ENCODE results near the gene USP49.

Gene USP49

DNA sequence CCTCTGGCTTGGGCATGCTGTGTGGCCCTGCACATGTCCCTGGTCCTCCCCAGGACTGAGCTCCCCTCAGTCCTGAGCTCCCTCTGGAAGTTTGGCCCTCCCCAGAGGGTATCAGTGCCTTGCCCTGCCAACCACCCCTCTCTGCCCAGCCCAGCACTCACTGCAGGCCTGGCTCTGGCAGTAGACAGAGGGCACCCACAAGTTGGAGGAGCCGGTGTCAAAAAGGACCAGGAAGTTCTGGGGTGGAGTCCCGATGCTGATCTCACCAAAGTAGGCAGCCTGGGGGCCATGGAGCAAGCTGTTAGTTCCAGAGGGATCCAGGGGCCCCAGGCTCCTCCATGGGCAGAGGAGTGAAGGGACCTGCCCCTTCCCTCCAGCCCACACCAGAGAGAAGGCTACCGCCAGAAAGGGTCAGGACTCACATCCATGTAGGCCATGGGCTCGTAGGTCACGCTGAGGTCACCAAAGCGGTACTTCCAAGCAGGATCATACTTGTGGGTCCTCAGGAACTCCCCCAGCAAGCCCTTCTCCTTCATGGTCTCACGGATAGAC, 150.9 kb downstream of the USP49 start:
- no peak overlapping the region for H3K27ac ChIP-seq
- TF ChIP-seq ZFX (IDR thresholded peaks at IDR 0.05; ENCODE audit: borderline replicate concordance): no peak
- TF ChIP-seq, protein P1, sequence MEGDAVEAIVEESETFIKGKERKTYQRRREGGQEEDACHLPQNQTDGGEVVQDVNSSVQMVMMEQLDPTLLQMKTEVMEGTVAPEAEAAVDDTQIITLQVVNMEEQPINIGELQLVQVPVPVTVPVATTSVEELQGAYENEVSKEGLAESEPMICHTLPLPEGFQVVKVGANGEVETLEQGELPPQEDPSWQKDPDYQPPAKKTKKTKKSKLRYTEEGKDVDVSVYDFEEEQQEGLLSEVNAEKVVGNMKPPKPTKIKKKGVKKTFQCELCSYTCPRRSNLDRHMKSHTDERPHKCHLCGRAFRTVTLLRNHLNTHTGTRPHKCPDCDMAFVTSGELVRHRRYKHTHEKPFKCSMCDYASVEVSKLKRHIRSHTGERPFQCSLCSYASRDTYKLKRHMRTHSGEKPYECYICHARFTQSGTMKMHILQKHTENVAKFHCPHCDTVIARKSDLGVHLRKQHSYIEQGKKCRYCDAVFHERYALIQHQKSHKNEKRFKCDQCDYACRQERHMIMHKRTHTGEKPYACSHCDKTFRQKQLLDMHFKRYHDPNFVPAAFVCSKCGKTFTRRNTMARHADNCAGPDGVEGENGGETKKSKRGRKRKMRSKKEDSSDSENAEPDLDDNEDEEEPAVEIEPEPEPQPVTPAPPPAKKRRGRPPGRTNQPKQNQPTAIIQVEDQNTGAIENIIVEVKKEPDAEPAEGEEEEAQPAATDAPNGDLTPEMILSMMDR (IDR thresholded peaks at IDR 0.05): no peak

DNA sequence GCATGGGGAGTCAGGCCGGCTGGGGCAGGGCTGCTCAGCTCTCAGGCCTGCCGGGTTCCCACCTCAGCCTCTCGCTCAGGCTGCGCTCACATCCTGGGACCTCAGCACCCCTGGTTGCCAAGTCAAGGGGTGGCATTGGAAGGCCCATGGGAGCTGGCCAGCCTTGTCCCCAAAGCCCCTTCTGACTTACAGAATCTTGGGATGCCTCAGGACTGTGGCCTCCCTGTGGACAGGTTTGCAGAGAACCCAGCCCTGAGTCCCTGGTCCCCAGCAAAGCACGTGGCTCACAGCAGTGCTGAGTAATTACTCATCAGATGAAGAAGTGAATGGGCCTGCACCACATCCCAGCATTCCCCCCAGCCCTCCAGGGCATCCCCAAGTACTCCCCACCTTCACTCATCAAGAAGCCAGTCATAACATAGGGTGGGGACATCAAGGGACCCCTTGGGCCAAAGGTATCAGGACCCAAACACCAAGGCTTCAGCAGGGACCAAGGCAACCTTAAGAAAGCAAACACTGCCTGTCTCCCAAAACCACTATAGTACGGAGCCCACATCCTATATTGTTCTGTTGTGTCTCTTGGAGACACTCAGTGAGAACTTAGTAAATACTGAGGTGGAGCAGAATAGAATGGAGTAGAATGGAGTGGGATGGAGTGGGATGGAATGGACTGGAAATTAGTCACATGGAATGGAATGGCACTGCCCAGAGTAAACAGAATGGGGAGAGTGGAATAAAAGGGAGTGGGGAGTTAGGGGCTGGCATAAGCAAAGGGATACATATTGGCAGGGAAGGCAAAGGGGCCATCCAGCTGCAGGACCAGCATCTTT, 151.6 kb downstream of the USP49 start:
- no peak overlapping the region for H3K27ac ChIP-seq
- TF ChIP-seq, protein P1 (IDR thresholded peaks at IDR 0.05): no peak
- TF ChIP-seq ZFX (IDR thresholded peaks at IDR 0.05; ENCODE audit: borderline replicate concordance): no peak

DNA sequence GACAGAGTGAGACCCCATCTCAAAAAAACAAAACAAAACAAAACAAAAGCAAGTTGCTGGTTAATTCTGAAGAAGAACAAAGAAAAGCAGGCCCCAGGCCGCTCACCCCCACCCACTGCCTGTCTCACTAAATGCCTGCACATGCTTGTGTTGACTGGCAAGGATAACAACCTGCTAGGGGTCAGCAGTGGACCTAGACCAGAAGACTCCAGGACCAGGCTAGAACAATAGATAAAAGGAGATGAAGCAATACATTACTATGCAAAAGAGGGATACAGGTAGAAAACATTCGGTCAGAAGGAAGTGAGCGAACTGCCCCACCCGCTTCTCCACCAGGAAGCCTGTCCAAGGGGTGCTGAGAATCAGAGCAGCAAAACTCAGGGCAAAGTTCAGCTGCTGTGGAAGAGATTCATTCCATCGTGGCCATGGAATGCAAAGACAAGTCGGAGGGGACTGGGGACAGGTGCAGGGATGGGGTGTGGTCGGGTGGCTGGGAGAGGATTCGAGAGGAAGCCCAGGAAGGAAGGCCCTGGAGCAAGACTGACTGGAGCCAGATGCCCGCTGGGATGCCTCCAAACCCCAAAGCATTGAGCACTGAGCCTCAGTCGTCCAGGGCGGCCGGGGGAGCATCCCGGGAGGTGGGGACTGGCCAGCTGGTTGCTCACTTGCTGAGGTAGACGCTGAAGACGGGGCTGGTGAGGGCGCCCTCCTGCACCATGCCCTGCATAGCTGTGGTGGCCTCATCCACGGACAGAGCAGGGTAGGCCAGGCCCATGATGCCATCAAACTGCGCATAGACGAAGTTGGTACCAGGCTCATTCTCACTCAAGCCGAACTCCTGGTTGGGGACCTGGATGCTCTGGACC, 153.3 kb downstream of the USP49 start:
- no peak overlapping the region for H3K27ac ChIP-seq
- TF ChIP-seq ZFX (IDR thresholded peaks at IDR 0.05; ENCODE audit: borderline replicate concordance): no peak
- TF ChIP-seq, protein P1 (IDR thresholded peaks at IDR 0.05): no peak

DNA sequence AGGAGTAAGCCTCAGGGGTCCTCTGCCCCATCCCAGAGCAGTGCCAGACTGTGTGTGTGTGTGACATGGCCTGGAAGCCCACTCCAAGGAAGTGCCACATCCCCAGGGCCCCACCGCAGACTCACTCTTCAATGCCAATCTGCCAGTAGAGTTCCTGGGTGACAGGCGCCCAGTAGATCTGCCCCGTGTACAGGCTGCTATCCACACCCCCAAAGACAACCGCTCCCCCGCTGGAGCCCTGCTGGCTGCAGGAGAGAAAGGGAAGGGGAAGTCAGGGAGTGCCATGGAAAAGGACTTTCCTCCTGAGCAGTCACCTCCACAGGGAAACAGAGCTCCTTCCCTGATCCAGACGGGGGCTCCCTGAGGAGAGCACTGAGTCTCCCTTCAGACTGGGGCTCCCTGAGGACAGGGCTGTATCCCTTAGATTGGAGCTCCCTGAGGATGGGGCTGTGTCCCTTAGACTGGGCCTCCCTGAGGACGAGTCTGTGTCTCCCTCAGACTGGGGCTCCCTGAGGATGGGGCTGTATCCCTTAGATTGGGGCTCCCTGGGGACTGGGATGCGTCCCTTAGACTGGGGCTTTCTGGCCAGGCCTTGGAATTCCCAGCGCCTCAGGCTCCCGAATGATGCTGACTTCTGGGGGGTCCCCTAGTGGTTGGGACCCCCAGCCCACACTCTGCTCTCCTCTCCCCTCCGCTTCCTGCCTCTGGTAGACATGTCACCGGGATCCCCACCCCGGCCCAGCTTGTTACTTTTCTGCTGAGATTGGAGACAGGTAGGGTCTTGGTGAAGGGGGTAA, 154.6 kb downstream of the USP49 start:
- TF ChIP-seq, protein P1 (IDR thresholded peaks at IDR 0.05): no peak
- no peak for TF ChIP-seq ZFX (IDR thresholded peaks at IDR 0.05; ENCODE audit: borderline replicate concordance)
- H3K27ac ChIP-seq: no peak overlapping the region

Measured in 22Rv1 (cell line).